Measurements from ENCODE around the gene ARF5. TPM values are rescaled to one million over a fixed set of nuclear protein-coding genes. Genes with fewer than 3 reads are reported as not detected.

The ARF5 gene
- total RNA-seq: 144 TPM

DNA sequence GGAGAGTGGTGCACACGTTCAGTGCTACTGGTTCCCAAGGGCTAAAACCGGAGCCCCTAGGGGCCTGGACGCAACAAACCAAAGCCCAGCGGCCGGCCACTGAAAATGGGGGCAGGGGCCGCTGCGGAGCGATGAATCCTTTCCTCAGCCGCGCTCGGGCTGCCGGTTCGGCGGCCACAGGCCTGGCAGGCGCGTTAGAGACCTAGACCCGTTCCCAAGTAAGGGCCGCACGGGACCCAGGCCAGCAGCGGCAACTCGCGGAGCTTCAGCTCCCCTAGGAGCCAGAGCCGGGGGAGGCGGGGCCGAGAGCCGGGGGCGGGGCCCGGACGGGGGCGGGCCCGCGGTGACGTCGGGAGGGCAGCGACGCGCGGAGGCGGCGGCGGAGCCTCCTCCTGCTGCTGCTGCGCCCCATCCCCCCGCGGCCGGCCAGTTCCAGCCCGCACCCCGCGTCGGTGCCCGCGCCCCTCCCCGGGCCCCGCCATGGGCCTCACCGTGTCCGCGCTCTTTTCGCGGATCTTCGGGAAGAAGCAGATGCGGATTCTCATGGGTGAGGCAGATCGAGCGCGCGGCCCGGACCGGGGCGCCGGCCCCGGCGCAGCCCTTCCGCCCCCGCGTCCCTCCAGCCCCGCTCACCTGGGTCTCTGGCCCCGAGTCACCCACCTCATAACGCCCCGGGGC, at the start of gene ARF5:
TSS of gene ARF5 (plus strand) at position 393 of the 678 bp plus-strand sequence. CDS start at position 481, 88 bp downstream.

DNA sequence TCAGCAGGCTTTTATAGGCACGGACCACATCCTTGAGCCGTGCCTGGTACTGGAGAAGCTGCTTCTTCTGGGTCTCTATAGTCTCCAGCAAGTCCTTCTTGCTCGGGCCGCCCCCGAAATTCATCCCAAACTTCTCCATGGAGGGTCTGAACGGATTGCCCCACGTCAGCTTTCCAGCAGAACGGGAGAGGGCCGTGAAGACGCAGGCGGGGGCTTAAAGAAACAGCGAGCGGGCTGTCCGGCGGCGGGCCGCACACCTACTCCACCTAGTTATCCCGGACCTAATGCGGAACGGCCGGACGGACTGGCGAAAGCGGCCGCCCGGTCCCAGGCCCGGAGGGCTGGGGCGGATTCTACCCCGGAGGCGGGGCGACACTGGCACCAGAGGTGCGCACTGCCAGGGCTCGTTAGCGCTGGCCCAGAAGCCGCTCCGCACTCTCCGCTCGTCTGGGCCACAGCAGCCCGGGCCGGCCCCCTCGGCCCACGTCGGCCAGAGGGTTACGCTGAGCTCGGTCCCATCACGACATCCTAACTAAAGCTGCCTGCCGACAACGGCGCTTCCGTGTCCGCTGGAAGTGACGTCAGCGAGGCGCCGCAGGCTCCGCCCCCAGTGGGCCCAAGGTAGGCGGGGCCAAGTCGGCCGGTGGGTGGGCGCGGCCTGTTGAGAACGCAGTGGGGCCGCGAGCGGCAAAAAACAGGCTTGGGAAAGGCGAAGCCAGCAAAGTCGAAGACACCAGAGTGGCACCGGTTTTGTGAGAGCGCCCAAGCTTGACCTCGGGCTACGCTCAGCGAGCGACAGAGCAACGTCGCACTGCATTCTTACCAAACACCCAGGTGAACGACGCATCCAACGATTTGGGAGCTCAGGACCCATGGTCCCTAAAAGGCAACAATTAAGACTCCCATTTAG, 2.9 kb upstream of the ARF5 start, which contains the start of gene GCC1:
TSS of gene GCC1 (minus strand) at position 553 of the 910 bp plus-strand sequence. CDS start at position 139, 414 bp downstream.

DNA sequence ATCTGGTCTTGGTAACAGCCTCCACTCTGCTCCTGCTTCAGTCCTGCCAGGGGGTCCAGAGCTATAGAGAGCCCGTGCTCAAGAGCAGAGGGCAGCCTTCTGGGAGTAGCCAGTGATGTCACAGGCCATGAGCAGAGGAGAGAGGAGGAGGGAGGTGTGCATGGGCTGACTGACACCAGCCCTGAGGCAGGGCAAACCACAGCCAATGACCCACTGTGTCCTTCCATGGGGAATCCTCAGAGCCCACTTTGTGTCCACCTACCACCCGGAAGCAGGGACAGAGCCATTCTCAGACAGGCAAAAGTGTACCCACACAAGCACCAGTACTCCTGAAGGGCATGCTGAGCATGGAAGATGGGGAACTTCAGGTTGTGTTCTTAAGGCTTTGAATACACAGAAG, 29.8 kb downstream of the ARF5 start, which contains the start of gene PAX4:
TSS of gene PAX4 (minus strand) at position 101 of the 400 bp plus-strand sequence. CDS start 2,214 bp downstream, outside the sequence.

Other genes with a start within 250 kb of the ARF5 start
- 17.1 TPM for gene ZNF800, start 195.7 kb upstream of the ARF5 start, total RNA-seq
- gene GCC1, start 2.8 kb upstream of the ARF5 start, total RNA-seq: 13.1 TPM
- 0.41 TPM for gene FSCN3, start 5.3 kb downstream of the ARF5 start, total RNA-seq
- gene PAX4, start 29.7 kb downstream of the ARF5 start, total RNA-seq: not detected
- gene SND1, start 63.8 kb downstream of the ARF5 start, total RNA-seq: 112 TPM

Data from metanephros (tissue), 1 donor.